K562 (cell line): Measurements from ENCODE around the gene C6orf58. TPM values are rescaled to one million over a fixed set of nuclear protein-coding genes. Genes with fewer than 3 reads are reported as not detected.

Experiments used
- ATAC-seq: fragments of 200-7000 bp; cut with Tn5 transposase; 3 replicates; pipeline ENCODE4 v1.9.1; 2020; ENCODE audit warnings: moderate library complexity
- BruUV-seq: library from RNA; stranded (reverse); fragments of 400-500 nt; replicated peaks from 2 replicates; lab custom pipeline; 2021; lab: Mats Ljungman, UMichigan
- CTCF ChIA-PET: fragments of 300-600 bp; formaldehyde crosslinking; extraction: SDS; loops from one replicate; lab custom pipeline; 2021; ENCODE audit warnings: low intra/inter-chr PET ratio; lab: Yijun Ruan, JAX
- POLR2A ChIA-PET: fragments of 300-600, 350-650 bp; sonication (Branson Sonifier 250); formaldehyde crosslinking; extraction: SDS; loops from one replicate; lab custom pipeline; 2021; ENCODE audit warnings: antibody characterized with exemption, inconsistent platforms; lab: Yijun Ruan, JAX
- DNase-seq, 4 experiments: peaks; one replicate each; pipeline versions ENCODE4 v3.0.0 to v3.0.0-alpha.2; 2011 to 2018; ENCODE audit warnings: low spot score in 3 of 4, mixed read lengths in 3 of 4; ENCODE audit errors: extremely low read depth in 1 of 4
- FAIRE-seq: peaks from 2 replicates; lab custom pipeline; 2011; peaks lifted over from hg19 to GRCh38; lab: Jason Lieb, UNC
- H2AFZ ChIP-seq: 2 replicates; pipeline ENCODE4 v1.6.0; 2011; ENCODE audit warnings: low read depth, low read length, control low read depth, inconsistent platforms
- H3K27ac ChIP-seq: fragments of 200-600 bp; 3 replicates; pipeline ENCODE4 v1.8.0; 2011; ENCODE audit warnings: low read depth, mild to moderate bottlenecking, control low read depth, inconsistent platforms, low read length, moderate library complexity, mixed read lengths; ENCODE audit errors: extremely low read depth
- H3K27me3 ChIP-seq, 2 experiments: fragments of 300-600 bp in 1 of 2; 2 replicates in 1 of 2; 3 replicates in 1 of 2; pipeline versions ENCODE4 v1.6.0 to v1.8.0; 2011; ENCODE audit warnings: inconsistent platforms in 2 of 2, low read length in 2 of 2, mild to moderate bottlenecking in 1 of 2, mixed read lengths in 1 of 2, moderate library complexity in 1 of 2; ENCODE audit not compliant: control insufficient read depth in 2 of 2, insufficient read depth in 2 of 2
- H3K36me3 ChIP-seq: fragments of 300-600 bp; 3 replicates; pipeline ENCODE4 v1.8.0; 2011; ENCODE audit warnings: mild to moderate bottlenecking, low read length, inconsistent platforms; ENCODE audit not compliant: control insufficient read depth, insufficient read depth
- H3K4me1 ChIP-seq, 2 experiments: fragments of 200-600 bp in 1 of 2; replicated peaks in 1 of 2; 2 replicates in 1 of 2; 3 replicates in 1 of 2; pipeline versions ENCODE4 v1.5.1 to v1.8.0; 2011; ENCODE audit warnings: inconsistent platforms in 2 of 2, low read length in 2 of 2, mild to moderate bottlenecking in 1 of 2, mixed read lengths in 1 of 2, moderate library complexity in 1 of 2; ENCODE audit not compliant: control insufficient read depth in 2 of 2, insufficient read depth in 2 of 2
- H3K4me2 ChIP-seq: 2 replicates; pipeline ENCODE4 v1.6.1; 2011; ENCODE audit warnings: low read length, control low read depth, inconsistent platforms, mixed read lengths; ENCODE audit not compliant: insufficient read depth
- H3K4me3 ChIP-seq: fragments of 200-600 bp; sonication (generic), shearing (Covaris generic); 2 replicates; pipeline ENCODE4 v1.5.1; 2016; ENCODE audit warnings: control low read depth, inconsistent platforms
- H3K79me2 ChIP-seq: fragments of 200-600 bp; 3 replicates; pipeline ENCODE4 v1.8.0; 2011; ENCODE audit warnings: low read length, inconsistent platforms; ENCODE audit not compliant: control insufficient read depth, insufficient read depth
- H3K9ac ChIP-seq, 2 experiments: 2 replicates each; pipeline versions ENCODE4 v1.6.0 to v1.6.1; 2011; ENCODE audit warnings: low read depth in 2 of 2, low read length in 2 of 2, control low read depth in 1 of 2, inconsistent platforms in 1 of 2, mild to moderate bottlenecking in 1 of 2, mixed read lengths in 1 of 2; ENCODE audit not compliant: insufficient read depth in 1 of 2
- H3K9me1 ChIP-seq: one replicate; pipeline ENCODE4 v1.6.0; 2011; ENCODE audit warnings: inconsistent platforms, mild to moderate bottlenecking, low read length, moderate library complexity; ENCODE audit not compliant: control insufficient read depth, insufficient read depth
- H3K9me3 ChIP-seq: replicated peaks from 2 replicates; pipeline ENCODE4 v1.5.1; 2011; ENCODE audit warnings: low read depth, low read length, inconsistent platforms; ENCODE audit not compliant: control insufficient read depth, insufficient read depth
- H4K20me1 ChIP-seq: replicated peaks from 2 replicates; pipeline ENCODE4 v1.6.1; 2011; ENCODE audit warnings: low read length, inconsistent platforms, mixed read lengths; ENCODE audit not compliant: control insufficient read depth, insufficient read depth
- ARNT ChIP-seq, 2 experiments: fragments of 450-650 bp; IDR thresholded peaks; 2 replicates each; pipeline ENCODE4 v1.6.1; 2016; ENCODE audit warnings: mild to moderate bottlenecking in 1 of 2
- CBX5 ChIP-seq: IDR thresholded peaks from 2 replicates; pipeline ENCODE4 v1.6.1; 2014; ENCODE audit warnings: low read depth, borderline replicate concordance
- CEBPB ChIP-seq: fragments of 450-650 bp; IDR thresholded peaks from 2 replicates; pipeline ENCODE4 v1.6.1; 2016; ENCODE audit warnings: missing genetic modification characterization, missing compliant biosample characterization
- FOXP4 ChIP-seq: sonication (generic); formaldehyde crosslinking; IDR thresholded peaks from 2 replicates; pipeline ENCODE4 v1.8.0; 2022; ENCODE audit warnings: mild to moderate bottlenecking, missing genetic modification reagents, borderline replicate concordance
- IRF2 ChIP-seq: sonication (generic); formaldehyde crosslinking; IDR thresholded peaks from 2 replicates; pipeline ENCODE4 v1.8.1; 2022; ENCODE audit warnings: mild to moderate bottlenecking, missing genetic modification reagents
- NCOR1 ChIP-seq: fragments of 450-650 bp; IDR thresholded peaks from 2 replicates; pipeline ENCODE4 v1.6.1; 2016; ENCODE audit warnings: mild to moderate bottlenecking, moderate library complexity
- NFIC ChIP-seq: fragments of 450-650 bp; IDR thresholded peaks from 2 replicates; pipeline ENCODE4 v1.6.1; 2017; ENCODE audit warnings: mild to moderate bottlenecking, inconsistent platforms
- NFIX ChIP-seq: fragments of 250-450 bp; sonication (Bioruptor Pico); IDR thresholded peaks from 2 replicates; pipeline ENCODE4 v1.4.0; 2020; ENCODE audit warnings: low read depth, mild to moderate bottlenecking, moderate library complexity
- NONO ChIP-seq, 2 experiments: fragments of 200-400 bp in 1 of 2; fragments of 450-650 bp in 1 of 2; formaldehyde crosslinking in 1 of 2; IDR thresholded peaks; 2 replicates each; pipeline ENCODE4 v1.6.1; 2017; ENCODE audit warnings: low read depth in 2 of 2, mild to moderate bottlenecking in 2 of 2, moderate library complexity in 2 of 2, low read length in 1 of 2
- SLC30A9 ChIP-seq: fragments of 250-450 bp; sonication (Bioruptor Pico); IDR thresholded peaks from 2 replicates; pipeline ENCODE4 v1.8.0; 2022; ENCODE audit warnings: mild to moderate bottlenecking, moderate library complexity
- VEZF1 ChIP-seq: fragments of 200-800 bp; sonication (Bioruptor generic); IDR thresholded peaks from 2 replicates; pipeline ENCODE4 v1.6.1; 2017; ENCODE audit warnings: missing genetic modification characterization, missing compliant biosample characterization
- ZC3H8 ChIP-seq: fragments of 450-650 bp; IDR thresholded peaks from 2 replicates; pipeline ENCODE4 v1.6.1; 2017
- ZNF277 ChIP-seq: fragments of 250-450 bp; sonication (Bioruptor Pico); IDR thresholded peaks from 2 replicates; pipeline ENCODE4 v1.8.0; 2022; ENCODE audit warnings: inconsistent platforms, mild to moderate bottlenecking, moderate library complexity, borderline replicate concordance
- ZNF347 ChIP-seq: fragments of 450-650 bp; formaldehyde crosslinking; IDR thresholded peaks from 2 replicates; pipeline ENCODE4 v1.4.0; 2020; ENCODE audit warnings: low read depth, mild to moderate bottlenecking, moderate library complexity
- ZNF445 ChIP-seq: fragments of 250-450 bp; sonication (Bioruptor Pico); IDR thresholded peaks from 2 replicates; pipeline ENCODE4 v1.4.0; 2020; ENCODE audit warnings: low read depth, mild to moderate bottlenecking, moderate library complexity
- WGBS: fragments of 100-300 bp; shearing (Covaris generic); methylation state at CpG from one replicate; pipeline ENCODE4 v1.1.6; 2016; ENCODE audit warnings: low coverage, mixed read lengths; ENCODE audit not compliant: insufficient coverage; ENCODE audit errors: missing lambda C conversion rate; 5-methylcytosine and 5-hydroxymethylcytosine counted together
- in situ Hi-C: fragments of 300-500 bp; cut with MboI; formaldehyde crosslinking; loops from 4 replicates; pipeline ENCODE4 v1.15.0; 2018; ENCODE audit warnings: inconsistent platforms, mixed read lengths
- intact Hi-C: fragments of 100-400 bp; cut with micrococcal nuclease; formaldehyde crosslinking; loops from 2 replicates; pipeline ENCODE4 v1.14.2; 2022
- polyA plus RNA-seq, 8 experiments: library from polyadenylated mRNA; depleted of rRNA in 4 of 8; stranded (reverse) in 5 of 8; unstranded in 3 of 8; fragments of >200 nt; fragmentation: Nextera tagmentation in 2 of 8; fragmentation: Illumina TruSeq in 1 of 8; extraction: Ambion mirVana in 2 of 8; extraction: Trizol in 1 of 8; gene quantifications; 2 replicates each; pipeline versions ENCODE4 v1.2.1 to v1.2.3, GENCODE V29; 2011 to 2014; ENCODE audit warnings: inconsistent platforms in 1 of 8, missing spikeins in 1 of 8
- total RNA-seq, 7 experiments: library from RNA; depleted of rRNA in 6 of 7; stranded (reverse); fragments of >200 nt in 6 of 7; fragmentation: Illumina TruSeq in 2 of 7; extraction: Trizol in 2 of 7; gene quantifications; 2 replicates each; pipeline versions ENCODE4 v1.2.1 to v1.2.3, GENCODE V29; 2011 to 2021; ENCODE audit warnings: low replicate concordance in 1 of 7

Gene C6orf58
- total and polyA plus RNA-seq, 9 of the 15 experiments (the other 6 are each of a cell fraction or from before 2014, with no cell fraction given) = 0.04 TPM; not detected in 8

GRCh38 chr6:127585123-127585522 is 8.1 kb downstream of the C6orf58 start:
- POLR2A ChIA-PET = no interaction called here
- no peak overlapping the region for H3K4me3 ChIP-seq
- no TSS peak for BruUV-seq

GRCh38 chr6:127586372-127586771 is 9.4 kb downstream of the C6orf58 start:
- Histone ChIP-seq H3K9ac (no peak overlapping the region), H3K9me1 (no peaks in the 10 kb centered on the region), H3K27ac (no peak overlapping the region), H3K36me3 (no peaks in the 10 kb centered on the region), H2AFZ (no peak overlapping the region), H3K4me2 (no peak overlapping the region), H3K79me2 (no peaks in the 10 kb centered on the region), H3K9me3 (no peaks in the 10 kb centered on the region), H3K4me3 (no peak overlapping the region), H3K4me1 (no peaks in the 10 kb centered on the region), H4K20me1 (no peaks in the 10 kb centered on the region), H3K27me3 (no peaks in the 10 kb centered on the region)
- intact Hi-C loops (no loop called here), in situ Hi-C loops (no loop called here)
- BruUV-seq = no TSS peak
- no peak for DNase-seq
- ChIA-PET CTCF (no interaction called here), POLR2A (no interaction called here)
- 0% methylated on average over 2 of the region's 2 CpGs for WGBS
- no peak for FAIRE-seq
- ATAC-seq = no peak
- no peak for TF ChIP-seq IRF2
- no peak for TF ChIP-seq ZNF277
- no peak for TF ChIP-seq VEZF1 (CRISPR knock-in tag)
- TF ChIP-seq CEBPB (tag) = no peak
- no peak for TF ChIP-seq SLC30A9
- TF ChIP-seq CBX5 = no peak
- TF ChIP-seq FOXP4 (CRISPR knock-in tag) = no peak
- TF ChIP-seq ARNT (IDR thresholded peaks at IDR 0.05) = no peak
- TF ChIP-seq ZNF445 (CRISPR knock-in tag) = no peak
- no peak for TF ChIP-seq ZC3H8
- TF ChIP-seq NONO (IDR thresholded peaks at IDR 0.05; ENCODE audit: low read depth in 2 of 2, low read length in 1 of 2) = no peak
- TF ChIP-seq NCOR1 = no peak

More at GRCh38 chr6:127585123-127585522, 8.1 kb downstream of the C6orf58 start:
- TF ChIP-seq NFIX (CRISPR knock-in tag) = peak; percentile 83
- no peak for TF ChIP-seq ZNF347
- TF ChIP-seq NFIC = peak; percentile 83
- no peak for ATAC-seq
- no peaks in the 10 kb centered on the region for H3K4me1 ChIP-seq
- no peak for FAIRE-seq
- CTCF ChIA-PET = no interaction called here
- intact Hi-C loops = no loop called here
- H4K20me1 ChIP-seq = no peaks in the 10 kb centered on the region
- H3K36me3 ChIP-seq = no peaks in the 10 kb centered on the region
- H3K9me3 ChIP-seq = no peaks in the 10 kb centered on the region
- no peak overlapping the region for H3K9ac ChIP-seq
- no peak for DNase-seq
- 0% methylated on average over 2 of the region's 2 CpGs for WGBS
- in situ Hi-C loops = no loop called here
- H3K79me2 ChIP-seq = no peaks in the 10 kb centered on the region
- H2AFZ ChIP-seq = no peak overlapping the region
- no peak overlapping the region for H3K27ac ChIP-seq
- no peaks in the 10 kb centered on the region for H3K27me3 ChIP-seq
- H3K4me2 ChIP-seq = no peak overlapping the region
- H3K9me1 ChIP-seq = no peaks in the 10 kb centered on the region
